OCI-LY1 (cell line): Measurements from ENCODE around the gene LAMC1.

Source experiments
- CTCF ChIP-seq: fragments of 200-600 bp; sonication (generic), shearing (Covaris generic); IDR thresholded peaks from 2 replicates; pipeline ENCODE4 v1.5.1; 2017; ENCODE audit warnings: mild to moderate bottlenecking, antibody characterized with exemption, low read length, moderate library complexity, mixed read lengths
- EZH2 ChIP-seq: fragments of 200-600 bp; sonication (generic), shearing (Covaris generic); IDR thresholded peaks from 2 replicates; pipeline ENCODE4 v1.8.0; 2017; ENCODE audit warnings: borderline replicate concordance, mixed run types, mild to moderate bottlenecking, antibody characterized with exemption, low read length, moderate library complexity, mixed read lengths

- TF ChIP-seq CTCF (no peak), EZH2 (no peak)
These were observed 3.4 kb upstream of the LAMC1 start for GRCh38 chr1:183019860-183020259.
